Endothelial cell of umbilical vein (primary cell): Measurements from ENCODE around the gene TBC1D4. TPM values are rescaled to one million over a fixed set of nuclear protein-coding genes. Genes with fewer than 3 reads are reported as not detected.

Experiments
- BruUV-seq: library from RNA; stranded (reverse); fragments of 400-500 nt; replicated peaks from 2 replicates; lab custom pipeline; 2021; lab: Mats Ljungman, UMichigan
- CTCF ChIA-PET: fragments of 300-600, 350-600 bp; sonication (Branson Sonifier 250); formaldehyde crosslinking; loops from one replicate; lab custom pipeline; 2021; ENCODE audit warnings: antibody characterized with exemption, inconsistent platforms; lab: Charles Lee
- POLR2A ChIA-PET: fragments of 300-600, 350-600 bp; sonication (Branson Sonifier 250); formaldehyde crosslinking; loops from one replicate; lab custom pipeline; 2021; ENCODE audit warnings: antibody characterized with exemption, inconsistent platforms; lab: Charles Lee
- DNase-seq: peaks from one replicate; pipeline ENCODE4 v3.0.0-alpha.2; 2011; ENCODE audit warnings: low read depth, low spot score
- FAIRE-seq: peaks from 2 replicates; lab custom pipeline; 2011; peaks lifted over from hg19 to GRCh38; lab: Jason Lieb, UNC
- H2AFZ ChIP-seq: 2 replicates; pipeline ENCODE4 v1.6.0; 2012; ENCODE audit warnings: low read depth, low read length, control low read depth, inconsistent platforms
- H3K27ac ChIP-seq: 2 replicates; pipeline ENCODE4 v1.5.1; 2011; ENCODE audit warnings: low read depth, mild to moderate bottlenecking, control low read depth, low read length, moderate library complexity; ENCODE audit not compliant: insufficient read depth
- H3K27me3 ChIP-seq, 2 experiments: 2 replicates each; pipeline versions ENCODE4 v1.6.0 to v1.6.1; 2011; ENCODE audit warnings: low read length in 2 of 2, mixed read lengths in 1 of 2; ENCODE audit not compliant: control insufficient read depth in 2 of 2, insufficient read depth in 2 of 2
- H3K36me3 ChIP-seq, 2 experiments: 2 replicates in 1 of 2; 3 replicates in 1 of 2; pipeline ENCODE4 v1.5.1; 2011; ENCODE audit warnings: low read length in 2 of 2, mild to moderate bottlenecking in 1 of 2, moderate library complexity in 1 of 2; ENCODE audit not compliant: control insufficient read depth in 2 of 2, insufficient read depth in 2 of 2; ENCODE audit errors: extremely low read depth in 1 of 2
- H3K4me1 ChIP-seq: 3 replicates; pipeline ENCODE4 v1.5.1; 2011; ENCODE audit warnings: mild to moderate bottlenecking, low read length; ENCODE audit not compliant: control insufficient read depth, insufficient read depth; ENCODE audit errors: extremely low read depth
- H3K4me2 ChIP-seq: 2 replicates; pipeline ENCODE4 v1.6.1; 2011; ENCODE audit warnings: low read length, control low read depth, mixed read lengths; ENCODE audit not compliant: insufficient read depth
- H3K4me3 ChIP-seq, 3 experiments: fragments of 200-600 bp in 1 of 3; sonication (generic), shearing (Covaris generic) in 1 of 3; replicated peaks in 1 of 3; 2 replicates each; pipeline ENCODE4 v1.5.1; 2011 to 2016; ENCODE audit warnings: control low read depth in 3 of 3, low read length in 3 of 3, mild to moderate bottlenecking in 2 of 3, inconsistent platforms in 1 of 3, low read depth in 1 of 3, moderate library complexity in 1 of 3; ENCODE audit not compliant: insufficient read depth in 1 of 3
- H3K79me2 ChIP-seq: 2 replicates; pipeline ENCODE4 v1.6.0; 2012; ENCODE audit warnings: low read length, inconsistent platforms; ENCODE audit not compliant: control insufficient read depth, insufficient read depth
- H3K9ac ChIP-seq: replicated peaks from 2 replicates; pipeline ENCODE3; 2011; ENCODE audit warnings: low read length, control low read depth; ENCODE audit not compliant: insufficient read depth; ENCODE audit errors: extremely low read depth
- H3K9me1 ChIP-seq: replicated peaks from 3 replicates; pipeline ENCODE4 v1.6.0; 2011; ENCODE audit warnings: mild to moderate bottlenecking, low read length; ENCODE audit not compliant: control insufficient read depth, insufficient read depth; ENCODE audit errors: extremely low read depth
- H3K9me3 ChIP-seq: replicated peaks from 2 replicates; pipeline ENCODE4 v1.5.1; 2012; ENCODE audit warnings: low read length, inconsistent platforms; ENCODE audit not compliant: control insufficient read depth, insufficient read depth
- H4K20me1 ChIP-seq: replicated peaks from 2 replicates; pipeline ENCODE3; 2011; ENCODE audit warnings: mild to moderate bottlenecking, low read length; ENCODE audit not compliant: control insufficient read depth, insufficient read depth; ENCODE audit errors: extremely low read depth
- EZH2 ChIP-seq: IDR thresholded peaks from 2 replicates; pipeline ENCODE4 v1.6.1; 2012; ENCODE audit warnings: borderline replicate concordance, low read depth, mild to moderate bottlenecking, moderate library complexity, low read length, inconsistent platforms; ENCODE audit not compliant: severe bottlenecking
- FOS ChIP-seq: IDR thresholded peaks from 2 replicates; pipeline ENCODE4 v1.6.1; 2011; ENCODE audit warnings: mild to moderate bottlenecking, low read length, moderate library complexity, borderline replicate concordance; ENCODE audit not compliant: insufficient read depth
- GATA2 ChIP-seq: IDR thresholded peaks from 2 replicates; pipeline ENCODE4 v1.7.0; 2011; ENCODE audit warnings: low read depth, mild to moderate bottlenecking, moderate library complexity, mixed read lengths, low read length; ENCODE audit not compliant: insufficient read length, insufficient read depth
- JUN ChIP-seq: IDR thresholded peaks from 2 replicates; pipeline ENCODE4 v1.6.1; 2011; ENCODE audit warnings: borderline replicate concordance, low read depth; ENCODE audit not compliant: insufficient read length, insufficient read depth
- MYC ChIP-seq: IDR thresholded peaks from one replicate; pipeline ENCODE4 v1.6.1; 2011; ENCODE audit warnings: mild to moderate bottlenecking, low read depth, low read length
- POLR2A ChIP-seq: IDR thresholded peaks from 2 replicates; pipeline ENCODE4 v1.6.1; 2012; ENCODE audit warnings: low read depth, mild to moderate bottlenecking, control low read depth, low read length
- POLR2AphosphoS5 ChIP-seq: IDR thresholded peaks from 2 replicates; pipeline ENCODE4 v1.6.1; 2012; ENCODE audit warnings: low read depth, mild to moderate bottlenecking, control low read depth, low read length, moderate library complexity; ENCODE audit not compliant: insufficient read depth
- dilution Hi-C: fragments of 300-500 bp; cut with MboI; formaldehyde crosslinking; loops from one replicate; pipeline ENCODE4 v1.15.0; 2019; ENCODE audit warnings: low sequenced_read_pairs; ENCODE audit not compliant: extremely low pct_ligation_motif_present
- intact Hi-C: fragments of 100-400 bp; cut with micrococcal nuclease; formaldehyde crosslinking; loops from one replicate; pipeline ENCODE4 v1.10.0; 2022
- polyA plus RNA-seq, 4 experiments: library from polyadenylated mRNA; depleted of rRNA in 3 of 4; stranded (reverse) in 3 of 4; unstranded in 1 of 4; fragments of >200 nt; gene quantifications; 2 replicates each; pipeline versions ENCODE4 v1.2.1 to v1.2.3, GENCODE V29; 2011 to 2012; ENCODE audit warnings: missing spikeins in 1 of 4
- total RNA-seq: library from RNA; stranded (reverse); gene quantifications from 2 replicates; pipeline ENCODE4 v1.2.3, GENCODE V29; 2021
- TF ChIP-seq, protein P1 (sequence below), 2 donors: IDR thresholded peaks; 1 replicate in 1 of 2; 2 replicates in 1 of 2; pipeline ENCODE4 v1.5.1; 2011; ENCODE audit warnings: low read length in 2 of 2, mild to moderate bottlenecking in 2 of 2, moderate library complexity in 2 of 2, control low read depth in 1 of 2, inconsistent platforms in 1 of 2, low read depth in 1 of 2; ENCODE audit not compliant: insufficient read depth in 1 of 2; ENCODE audit errors: extremely low read depth in 1 of 2
- TF ChIP-seq, protein P2 (sequence below): IDR thresholded peaks from 2 replicates; pipeline ENCODE4 v1.6.1; 2011; ENCODE audit not compliant: insufficient read depth, insufficient read length

TBC1D4 gene
- total and polyA plus RNA-seq, 2 donors (not counting 3 experiments of a cell fraction or from before 2014, with no cell fraction given), result 58.3 to 81.0 TPM

DNA sequence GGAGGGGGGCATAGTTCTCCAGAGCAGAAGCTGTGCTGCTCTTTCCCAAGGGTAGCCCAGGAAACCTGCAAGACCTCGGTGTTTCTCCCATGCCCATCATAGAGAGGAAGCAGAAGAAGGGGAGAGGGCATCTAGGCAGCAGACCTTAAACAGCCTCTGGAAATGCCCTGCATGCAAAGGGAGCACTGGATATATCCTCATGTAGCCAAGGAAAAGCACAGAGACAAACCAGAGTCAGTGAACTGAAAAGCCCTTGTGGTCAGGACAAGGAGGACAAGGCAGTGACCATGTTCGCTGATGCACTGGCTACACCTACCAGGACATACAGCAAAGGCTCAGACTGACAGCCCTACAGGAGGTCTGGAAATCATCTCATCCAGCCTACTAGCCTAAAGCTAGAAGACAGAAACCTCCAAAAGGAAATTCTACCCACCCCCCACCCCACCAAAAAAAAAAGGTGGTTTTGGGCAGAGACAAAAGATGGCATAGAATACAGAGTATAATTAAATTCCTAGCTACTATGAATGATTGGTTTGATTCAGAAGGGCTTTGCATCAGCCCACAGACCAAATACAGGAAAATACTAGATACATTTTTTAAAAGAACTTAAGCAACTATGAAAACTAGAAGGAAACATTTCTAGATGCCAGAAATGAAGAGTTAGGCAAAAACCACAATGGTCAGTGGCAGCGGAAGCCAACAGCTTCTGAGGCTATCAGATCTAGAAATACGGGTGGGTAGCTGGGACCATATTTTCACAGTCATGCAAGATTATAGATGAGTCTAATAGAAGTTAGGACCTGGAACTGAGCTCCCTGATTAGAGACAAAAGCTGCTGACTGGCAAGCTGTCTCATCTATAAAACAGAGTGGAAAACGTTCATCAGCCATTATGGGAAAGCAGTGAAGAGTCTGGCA, 4.4 kb upstream of the TBC1D4 start:
- Histone ChIP-seq H4K20me1 (no peaks in the 10 kb centered on the region), H3K4me1 (peaks cover 2% of the 10 kb centered on the region), H3K79me2 (no peaks in the 10 kb centered on the region), H3K27ac (no peak overlapping the region), H3K36me3 (no peaks in the 10 kb centered on the region), H3K9me3 (no peaks in the 10 kb centered on the region), H3K9me1 (no peaks in the 10 kb centered on the region), H2AFZ (no peak overlapping the region), H3K4me2 (no peak overlapping the region), H3K4me3 (no peak overlapping the region), H3K27me3 (peaks cover 0 to 5% of the 10 kb centered on the region in 2 experiments), H3K9ac (no peak overlapping the region)
- TF ChIP-seq FOS, result no peak
- no peak for TF ChIP-seq EZH2
- TF ChIP-seq, protein P1, sequence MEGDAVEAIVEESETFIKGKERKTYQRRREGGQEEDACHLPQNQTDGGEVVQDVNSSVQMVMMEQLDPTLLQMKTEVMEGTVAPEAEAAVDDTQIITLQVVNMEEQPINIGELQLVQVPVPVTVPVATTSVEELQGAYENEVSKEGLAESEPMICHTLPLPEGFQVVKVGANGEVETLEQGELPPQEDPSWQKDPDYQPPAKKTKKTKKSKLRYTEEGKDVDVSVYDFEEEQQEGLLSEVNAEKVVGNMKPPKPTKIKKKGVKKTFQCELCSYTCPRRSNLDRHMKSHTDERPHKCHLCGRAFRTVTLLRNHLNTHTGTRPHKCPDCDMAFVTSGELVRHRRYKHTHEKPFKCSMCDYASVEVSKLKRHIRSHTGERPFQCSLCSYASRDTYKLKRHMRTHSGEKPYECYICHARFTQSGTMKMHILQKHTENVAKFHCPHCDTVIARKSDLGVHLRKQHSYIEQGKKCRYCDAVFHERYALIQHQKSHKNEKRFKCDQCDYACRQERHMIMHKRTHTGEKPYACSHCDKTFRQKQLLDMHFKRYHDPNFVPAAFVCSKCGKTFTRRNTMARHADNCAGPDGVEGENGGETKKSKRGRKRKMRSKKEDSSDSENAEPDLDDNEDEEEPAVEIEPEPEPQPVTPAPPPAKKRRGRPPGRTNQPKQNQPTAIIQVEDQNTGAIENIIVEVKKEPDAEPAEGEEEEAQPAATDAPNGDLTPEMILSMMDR (IDR thresholded peaks at IDR 0.05; ENCODE audit: extremely low read depth in 1 of 2, insufficient read depth in 1 of 2, low read depth in 1 of 2, low read length in 2 of 2), result no peak
- no peak for TF ChIP-seq JUN
- no peak for TF ChIP-seq MYC
- no peak for TF ChIP-seq POLR2AphosphoS5
- no peak for TF ChIP-seq POLR2A
- TF ChIP-seq, protein P2, sequence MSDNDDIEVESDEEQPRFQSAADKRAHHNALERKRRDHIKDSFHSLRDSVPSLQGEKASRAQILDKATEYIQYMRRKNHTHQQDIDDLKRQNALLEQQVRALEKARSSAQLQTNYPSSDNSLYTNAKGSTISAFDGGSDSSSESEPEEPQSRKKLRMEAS, result no peak
- TF ChIP-seq GATA2, result no peak
- FAIRE-seq (no peak), DNase-seq (no peak)
- dilution Hi-C loops, result no loop called here
- no TSS peak for BruUV-seq
- CTCF ChIA-PET, result interaction anchor here (1.0 to 2.0 kb wide), 3 partner anchors 18 to 267 kb away, joined by 3 to 8 read pairs (median 3); no protein-coding TSS in a partner anchor
- intact Hi-C loops, result loop anchor here (10.0 kb wide), 1 partner anchor 188 kb away; no protein-coding TSS in a partner anchor
- POLR2A ChIA-PET, result no interaction called here
